H1 (cell line): ENCODE measurements around the gene CIAO2A. TPM values are rescaled to one million over a fixed set of nuclear protein-coding genes. Genes with fewer than 3 reads are reported as not detected.

ENCODE experiments used
- CTCF ChIA-PET: fragments of 300-600 bp; sonication (Branson Sonifier 250); formaldehyde crosslinking; loops from one replicate; lab custom pipeline; 2021; ENCODE audit not compliant: partially characterized antibody; lab: Charles Lee
- POLR2A ChIA-PET: fragments of 300-600 bp; sonication (Branson Sonifier 250); formaldehyde crosslinking; loops from one replicate; lab custom pipeline; 2021; ENCODE audit warnings: inconsistent platforms; ENCODE audit not compliant: partially characterized antibody; lab: Charles Lee
- DNase-seq, 2 experiments: peaks; one replicate each; pipeline versions ENCODE4 v3.0.0 to v3.0.0-alpha.2; 2010 to 2022; ENCODE audit warnings: low spot score in 2 of 2, low read depth in 1 of 2, mixed read lengths in 1 of 2
- FAIRE-seq: peaks from 2 replicates; lab custom pipeline; 2011; peaks lifted over from hg19 to GRCh38; lab: Jason Lieb, UNC
- H2AFZ ChIP-seq: 2 replicates; pipeline ENCODE4 v1.8.1; 2012; ENCODE audit warnings: low read length, inconsistent platforms
- H2AK5ac ChIP-seq: 2 replicates; pipeline ENCODE4 v1.6.1; 2013; ENCODE audit warnings: low read depth, low read length
- H2BK120ac ChIP-seq: replicated peaks from 2 replicates; pipeline ENCODE3; 2013; ENCODE audit warnings: low read depth, low read length, inconsistent platforms
- H2BK12ac ChIP-seq: 2 replicates; pipeline ENCODE4 v1.6.1; 2013; ENCODE audit warnings: low read depth, low read length
- H2BK15ac ChIP-seq: 2 replicates; pipeline ENCODE4 v1.6.1; 2013; ENCODE audit warnings: low read length
- H2BK20ac ChIP-seq: 2 replicates; pipeline ENCODE4 v1.6.1; 2013; ENCODE audit warnings: low read length
- H2BK5ac ChIP-seq: 2 replicates; pipeline ENCODE4 v1.6.1; 2013; ENCODE audit warnings: low read depth, low read length
- H3K14ac ChIP-seq: 2 replicates; pipeline ENCODE4 v1.6.1; 2013; ENCODE audit warnings: inconsistent platforms; ENCODE audit not compliant: insufficient read length
- H3K18ac ChIP-seq: 2 replicates; pipeline ENCODE4 v1.6.1; 2013; ENCODE audit warnings: low read length; ENCODE audit errors: extremely low read depth
- H3K23ac ChIP-seq: 2 replicates; pipeline ENCODE4 v1.6.1; 2013; ENCODE audit warnings: inconsistent platforms; ENCODE audit not compliant: insufficient read length
- H3K23me2 ChIP-seq: 2 replicates; pipeline ENCODE4 v1.6.1; 2013; ENCODE audit warnings: low read depth, low read length
- H3K27ac ChIP-seq: 2 replicates; pipeline ENCODE4 v1.6.1; 2011; ENCODE audit warnings: low read depth, low read length, inconsistent platforms
- H3K27me3 ChIP-seq, 4 experiments: replicated peaks in 1 of 4; 1 replicate in 1 of 4; 2 replicates in 3 of 4; pipeline versions ENCODE4 v1.6.1 to v1.8.1; 2011 to 2013; ENCODE audit warnings: low read length in 3 of 4, mild to moderate bottlenecking in 3 of 4, inconsistent platforms in 2 of 4, mixed read lengths in 2 of 4, moderate library complexity in 1 of 4; ENCODE audit not compliant: control insufficient read depth in 3 of 4, insufficient read depth in 3 of 4; ENCODE audit errors: extremely low read depth in 1 of 4
- H3K36me3 ChIP-seq, 4 experiments: 2 replicates each; pipeline versions ENCODE4 v1.6.1 to v1.8.1; 2011 to 2013; ENCODE audit warnings: mild to moderate bottlenecking in 4 of 4, low read length in 3 of 4, moderate library complexity in 2 of 4, control low read depth in 1 of 4, inconsistent platforms in 1 of 4; ENCODE audit not compliant: insufficient read depth in 4 of 4, control insufficient read depth in 2 of 4
- H3K4ac ChIP-seq: replicated peaks from 2 replicates; pipeline ENCODE3; 2013; ENCODE audit warnings: low read length, low read depth, mixed read lengths, inconsistent platforms; ENCODE audit not compliant: insufficient read length
- H3K4me1 ChIP-seq, 4 experiments: replicated peaks in 1 of 4; 1 replicate in 1 of 4; 2 replicates in 3 of 4; pipeline versions ENCODE4 v1.6.1 to v1.8.1; 2011 to 2013; ENCODE audit warnings: low read length in 3 of 4, inconsistent platforms in 2 of 4, mixed read lengths in 1 of 4; ENCODE audit not compliant: insufficient read depth in 4 of 4, control insufficient read depth in 3 of 4
- H3K4me2 ChIP-seq, 2 experiments: 2 replicates each; pipeline versions ENCODE4 v1.6.1 to v1.8.1; 2011 to 2013; ENCODE audit warnings: low read depth in 2 of 2, low read length in 2 of 2, control low read depth in 1 of 2, inconsistent platforms in 1 of 2, mild to moderate bottlenecking in 1 of 2; ENCODE audit not compliant: insufficient read depth in 1 of 2
- H3K4me3 ChIP-seq, 4 experiments: fragments of 200-600, 300-600 bp in 1 of 4; sonication (generic), shearing (Covaris generic), sonication (Bioruptor Twin) in 1 of 4; 2 replicates each; pipeline versions ENCODE4 v1.5.1 to v1.8.1; 2011 to 2016; ENCODE audit warnings: low read length in 4 of 4, low read depth in 3 of 4, control low read depth in 2 of 4, inconsistent platforms in 2 of 4, mild to moderate bottlenecking in 2 of 4, mixed read lengths in 1 of 4, moderate library complexity in 1 of 4; ENCODE audit not compliant: insufficient read depth in 2 of 4; ENCODE audit errors: extremely low read depth in 1 of 4
- H3K56ac ChIP-seq: replicated peaks from 2 replicates; pipeline ENCODE3; 2013; ENCODE audit warnings: low read depth, mild to moderate bottlenecking, mixed read lengths, low read length, inconsistent platforms; ENCODE audit not compliant: insufficient read length
- H3K79me1 ChIP-seq: 2 replicates; pipeline ENCODE4 v1.6.1; 2013; ENCODE audit warnings: low read depth, low read length, control low read depth
- H3K79me2 ChIP-seq, 2 experiments: 2 replicates each; pipeline versions ENCODE4 v1.6.1 to v1.8.1; 2012 to 2013; ENCODE audit warnings: low read length in 2 of 2, mild to moderate bottlenecking in 2 of 2, inconsistent platforms in 1 of 2; ENCODE audit not compliant: insufficient read depth in 2 of 2, control insufficient read depth in 1 of 2
- H3K9ac ChIP-seq, 4 experiments: replicated peaks in 1 of 4; 1 replicate in 1 of 4; 2 replicates in 3 of 4; pipeline versions ENCODE4 v1.6.1 to v1.8.1; 2011 to 2013; ENCODE audit warnings: low read depth in 3 of 4, low read length in 3 of 4, control low read depth in 2 of 4, mild to moderate bottlenecking in 2 of 4, moderate library complexity in 2 of 4, inconsistent platforms in 1 of 4; ENCODE audit errors: extremely low read depth in 1 of 4
- H3K9me3 ChIP-seq, 2 experiments: 2 replicates each; pipeline versions ENCODE4 v1.6.1 to v1.8.1; 2012 to 2013; ENCODE audit warnings: mild to moderate bottlenecking in 2 of 2, moderate library complexity in 2 of 2, control low read depth in 1 of 2, inconsistent platforms in 1 of 2, low read depth in 1 of 2, low read length in 1 of 2, mixed read lengths in 1 of 2; ENCODE audit not compliant: insufficient read depth in 2 of 2
- H4K20me1 ChIP-seq, 2 experiments: replicated peaks in 1 of 2; 2 replicates each; pipeline versions ENCODE3 to v1.8.1; 2011 to 2013; ENCODE audit warnings: inconsistent platforms in 2 of 2, low read length in 2 of 2, mild to moderate bottlenecking in 1 of 2; ENCODE audit not compliant: insufficient read depth in 2 of 2, control insufficient read depth in 1 of 2
- H4K5ac ChIP-seq: 2 replicates; pipeline ENCODE4 v1.6.1; 2013; ENCODE audit warnings: low read length, low read depth, mixed read lengths, inconsistent platforms; ENCODE audit not compliant: insufficient read length
- H4K8ac ChIP-seq: 2 replicates; pipeline ENCODE4 v1.8.0; 2013; ENCODE audit warnings: mild to moderate bottlenecking, moderate library complexity, low read length, inconsistent platforms; ENCODE audit not compliant: insufficient read depth; ENCODE audit errors: extremely low read depth
- H4K91ac ChIP-seq: replicated peaks from 2 replicates; pipeline ENCODE3; 2013; ENCODE audit warnings: low read length, mixed read lengths, inconsistent platforms; ENCODE audit not compliant: insufficient read length
- MAFK ChIP-seq: IDR thresholded peaks from 2 replicates; pipeline ENCODE4 v1.6.1; 2012; ENCODE audit warnings: low read depth, mild to moderate bottlenecking, improper control_type of control experiment, low read length
- POLR2AphosphoS5 ChIP-seq: IDR thresholded peaks from 2 replicates; pipeline ENCODE4 v1.6.1; 2011; ENCODE audit warnings: low read depth, low read length
- WGBS, 2 experiments: shearing (Covaris generic) in 1 of 2; methylation state at CpG; one replicate each; pipeline versions ENCODE4 v1.1.6 to v1.1.7; 2013 to 2015; ENCODE audit warnings: low lambda C conversion rate in 2 of 2, mixed read lengths in 2 of 2, inconsistent platforms in 1 of 2, low coverage in 1 of 2, missing lambda C conversion rate in 1 of 2; ENCODE audit not compliant: insufficient replicate concordance in 2 of 2, insufficient coverage in 1 of 2, insufficient read length in 1 of 2; ENCODE audit errors: extremely low coverage in 1 of 2, missing lambda C conversion rate in 1 of 2; 5-methylcytosine and 5-hydroxymethylcytosine counted together
- polyA plus RNA-seq, 7 experiments: library from polyadenylated mRNA; depleted of rRNA in 3 of 7; stranded (reverse) in 5 of 7; unstranded in 2 of 7; fragments of >200 nt in 5 of 7; fragments of 200-250 nt in 2 of 7; gene quantifications; 1 replicate in 5 of 7; 2 replicates in 1 of 7; 4 replicates in 1 of 7; pipeline versions ENCODE4 v1.2.1 to v1.2.3, GENCODE V29; 2011 to 2013; ENCODE audit warnings: missing spikeins in 2 of 7, mixed read lengths in 2 of 7
- total RNA-seq: library from RNA; stranded (reverse); fragmentation: NEBNext Ultra II Directional; extraction: Animal tissue kit (Norgen Biotek cat#: 25700); gene quantifications from 2 replicates; pipeline ENCODE4 v1.2.1, GENCODE V29; 2021

The CIAO2A gene
- total and polyA plus RNA-seq, 2 of the 8 experiments (the other 6 are each of a cell fraction or from before 2014, with no cell fraction given) = 76.4 to 86.5 TPM

- TF ChIP-seq MAFK (peak; percentile 72), POLR2AphosphoS5 (no peak)
- no peaks in the 10 kb centered on the region; a peak in 1 of 7 replicates for H3K27me3 ChIP-seq
- no peak overlapping the region for H4K8ac ChIP-seq
- H3K9ac ChIP-seq = no peak overlapping the region
- ChIA-PET CTCF (interaction anchor here (1.4 to 7.7 kb wide), 6 partner anchors 15 to 301 kb away, joined by 3 to 62 read pairs (median 8); no protein-coding TSS in a partner anchor), POLR2A (interaction anchor here (1.3 kb wide), 1 partner anchor 46 kb away, joined by 3 read pairs; no protein-coding TSS in a partner anchor)
- no peaks in the 10 kb centered on the region for H3K79me2 ChIP-seq
- no peak overlapping the region for H2BK12ac ChIP-seq
- no peak overlapping the region for H2BK5ac ChIP-seq
- H3K56ac ChIP-seq = no peak overlapping the region
- no peak overlapping the region for H2AK5ac ChIP-seq
- H2BK120ac ChIP-seq = no peak overlapping the region
- H4K5ac ChIP-seq = no peak overlapping the region
- no peak overlapping the region for H3K4ac ChIP-seq
- FAIRE-seq (no peak), DNase-seq (no peak)
- peaks cover 0 to 5% (median 1%) of the 10 kb centered on the region in 4 experiments; a peak in 1 of 7 replicates for H3K4me1 ChIP-seq
- WGBS, 2 experiments = 84% methylated on average over 5 of the region's 5 CpGs; no CpG with 5 or more reads in 1 of the 2 experiments
- no peaks in the 10 kb centered on the region for H3K23me2 ChIP-seq
- no peaks in the 10 kb centered on the region for H3K79me1 ChIP-seq
- no peaks in the 10 kb centered on the region for H3K9me3 ChIP-seq
- H4K20me1 ChIP-seq = no peaks in the 10 kb centered on the region
- no peak overlapping the region for H3K18ac ChIP-seq
- H4K91ac ChIP-seq = no peak overlapping the region
- no peak overlapping the region for H3K4me2 ChIP-seq
- no peak overlapping the region for H3K4me3 ChIP-seq
- H2AFZ ChIP-seq = 0 out of 2 replicates have a peak overlapping the region, but pooled peaks have one; percentile 14
- no peaks in the 10 kb centered on the region for H3K36me3 ChIP-seq
- H2BK15ac ChIP-seq = no peak overlapping the region
- no peak overlapping the region for H3K14ac ChIP-seq
- H2BK20ac ChIP-seq = no peak overlapping the region
- no peak overlapping the region for H3K23ac ChIP-seq
- H3K27ac ChIP-seq = no peak overlapping the region
Measured at GRCh38 chr15:64052925-64053491, 40.6 kb downstream of the CIAO2A start.
